Fibroblast of lung (primary cell): ENCODE data around the gene RHEBL1. TPM values are rescaled to one million over a fixed set of nuclear protein-coding genes. Genes with fewer than 3 reads are reported as not detected.

Experiments used
- DNase-seq, 2 donors: peaks; one replicate each; pipeline versions ENCODE4 v3.0.0 to v3.0.0-alpha.2; 2010; ENCODE audit warnings: low read depth in 2 of 2
- H2AFZ ChIP-seq: 2 replicates; pipeline ENCODE4 v1.5.1; 2012; ENCODE audit warnings: low read length, control low read depth, inconsistent platforms
- H3K27ac ChIP-seq: 2 replicates; pipeline ENCODE4 v1.5.1; 2011; ENCODE audit warnings: low read length, control low read depth; ENCODE audit not compliant: insufficient read depth
- H3K27me3 ChIP-seq: 2 replicates; pipeline ENCODE4 v1.5.1; 2011; ENCODE audit warnings: mild to moderate bottlenecking, low read length; ENCODE audit not compliant: control insufficient read depth, insufficient read depth
- H3K36me3 ChIP-seq: 2 replicates; pipeline ENCODE4 v1.5.1; 2011; ENCODE audit warnings: low read length; ENCODE audit not compliant: control insufficient read depth, insufficient read depth
- H3K4me1 ChIP-seq: 2 replicates; pipeline ENCODE4 v1.5.1; 2011; ENCODE audit warnings: low read length; ENCODE audit not compliant: control insufficient read depth, insufficient read depth; ENCODE audit errors: extremely low read depth
- H3K4me2 ChIP-seq: 2 replicates; pipeline ENCODE4 v1.5.1; 2011; ENCODE audit warnings: low read length, control low read depth; ENCODE audit not compliant: insufficient read depth; ENCODE audit errors: extremely low read depth
- H3K4me3 ChIP-seq, 4 experiments: fragments of 200-600 bp in 1 of 4; sonication (generic) in 1 of 4; replicated peaks in 1 of 4; 2 replicates each; pipeline ENCODE4 v1.5.1; 2011 to 2016; ENCODE audit warnings: low read length in 4 of 4, low read depth in 3 of 4, mild to moderate bottlenecking in 3 of 4, control low read depth in 2 of 4, inconsistent platforms in 1 of 4, mixed read lengths in 1 of 4; ENCODE audit not compliant: insufficient read depth in 1 of 4; ENCODE audit errors: control extremely low read depth in 1 of 4
- H3K79me2 ChIP-seq: 2 replicates; pipeline ENCODE4 v1.5.1; 2012; ENCODE audit warnings: mild to moderate bottlenecking, low read length, inconsistent platforms; ENCODE audit not compliant: control insufficient read depth, insufficient read depth
- H3K9ac ChIP-seq: 2 replicates; pipeline ENCODE4 v1.5.1; 2011; ENCODE audit warnings: mild to moderate bottlenecking, low read length, control low read depth; ENCODE audit not compliant: insufficient read depth
- H3K9me3 ChIP-seq: 2 replicates; pipeline ENCODE4 v1.5.1; 2012; ENCODE audit warnings: low read depth, low read length; ENCODE audit not compliant: control insufficient read depth, insufficient read depth
- H4K20me1 ChIP-seq: 2 replicates; pipeline ENCODE4 v1.5.1; 2011; ENCODE audit warnings: low read length; ENCODE audit not compliant: control insufficient read depth, insufficient read depth; ENCODE audit errors: extremely low read depth
- EZH2 ChIP-seq: IDR thresholded peaks from 2 replicates; pipeline ENCODE4 v1.5.1; 2012; ENCODE audit warnings: low read length, control low read depth, mild to moderate bottlenecking; ENCODE audit errors: missing control alignments
- polyA plus RNA-seq, 2 donors: library from polyadenylated mRNA; depleted of rRNA in 1 of 2; stranded (reverse) in 1 of 2; unstranded in 1 of 2; fragments of >200 nt; gene quantifications; 2 replicates each; pipeline ENCODE4 v1.2.1, GENCODE V29; 2011 to 2012; ENCODE audit warnings: missing spikeins in 1 of 2
- total RNA-seq: library from RNA; depleted of rRNA; stranded (reverse); fragments of >200 nt; gene quantifications from 2 replicates; pipeline ENCODE4 v1.2.1, GENCODE V29; 2014
- TF ChIP-seq, protein P1 (sequence below), 2 donors: IDR thresholded peaks in 1 of 2; conservative IDR thresholded peaks in 1 of 2; 1 replicate in 1 of 2; 2 replicates in 1 of 2; pipeline ENCODE4 v1.5.1; 2011 to 2012; ENCODE audit warnings: low read length in 2 of 2, control low read depth in 1 of 2, inconsistent platforms in 1 of 2, low read depth in 1 of 2, mild to moderate bottlenecking in 1 of 2

RHEBL1 gene
- total and polyA plus RNA-seq, 2 donors (not counting 1 experiment from before 2014, with no cell fraction given), result 0.33 to 0.41 TPM

DNA sequence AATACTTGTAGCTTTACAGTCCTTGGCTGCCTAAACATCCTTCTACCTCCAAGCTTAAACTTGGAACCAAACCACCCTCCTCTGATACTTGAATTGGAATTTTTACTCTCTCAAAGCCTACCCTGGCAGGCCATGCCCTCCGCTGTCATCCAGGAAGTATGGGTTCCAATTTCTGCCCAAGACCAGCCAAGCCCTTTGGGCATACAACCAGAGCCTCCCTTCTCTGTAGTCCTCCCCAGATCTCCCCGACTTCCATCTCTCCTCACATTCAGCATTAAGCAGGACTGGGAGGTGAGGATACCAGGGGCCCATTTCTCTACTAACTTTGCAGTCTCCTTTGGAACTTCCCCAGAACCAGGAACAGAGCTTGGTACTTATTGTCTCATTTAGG is 25.2 kb upstream of the RHEBL1 start:
- no peak overlapping the region for H3K4me2 ChIP-seq
- H3K79me2 ChIP-seq, result no peaks in the 10 kb centered on the region
- peaks cover 21% of the 10 kb centered on the region for H3K27me3 ChIP-seq
- H4K20me1 ChIP-seq, result no peaks in the 10 kb centered on the region
- peaks cover 5% of the 10 kb centered on the region for H3K36me3 ChIP-seq
- H3K4me3 ChIP-seq, result no peak overlapping the region
- no peak overlapping the region for H2AFZ ChIP-seq
- peaks cover 7% of the 10 kb centered on the region for H3K4me1 ChIP-seq
- H3K9ac ChIP-seq, result no peak overlapping the region
- TF ChIP-seq EZH2, result peak; percentile 7
- TF ChIP-seq, protein P1, sequence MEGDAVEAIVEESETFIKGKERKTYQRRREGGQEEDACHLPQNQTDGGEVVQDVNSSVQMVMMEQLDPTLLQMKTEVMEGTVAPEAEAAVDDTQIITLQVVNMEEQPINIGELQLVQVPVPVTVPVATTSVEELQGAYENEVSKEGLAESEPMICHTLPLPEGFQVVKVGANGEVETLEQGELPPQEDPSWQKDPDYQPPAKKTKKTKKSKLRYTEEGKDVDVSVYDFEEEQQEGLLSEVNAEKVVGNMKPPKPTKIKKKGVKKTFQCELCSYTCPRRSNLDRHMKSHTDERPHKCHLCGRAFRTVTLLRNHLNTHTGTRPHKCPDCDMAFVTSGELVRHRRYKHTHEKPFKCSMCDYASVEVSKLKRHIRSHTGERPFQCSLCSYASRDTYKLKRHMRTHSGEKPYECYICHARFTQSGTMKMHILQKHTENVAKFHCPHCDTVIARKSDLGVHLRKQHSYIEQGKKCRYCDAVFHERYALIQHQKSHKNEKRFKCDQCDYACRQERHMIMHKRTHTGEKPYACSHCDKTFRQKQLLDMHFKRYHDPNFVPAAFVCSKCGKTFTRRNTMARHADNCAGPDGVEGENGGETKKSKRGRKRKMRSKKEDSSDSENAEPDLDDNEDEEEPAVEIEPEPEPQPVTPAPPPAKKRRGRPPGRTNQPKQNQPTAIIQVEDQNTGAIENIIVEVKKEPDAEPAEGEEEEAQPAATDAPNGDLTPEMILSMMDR (conservative IDR thresholded peaks at IDR 0.05 in 1 of 2, IDR thresholded peaks at IDR 0.05 in 1 of 2; ENCODE audit: low read depth in 1 of 2, low read length in 2 of 2), result no peak
- H3K9me3 ChIP-seq, result no peaks in the 10 kb centered on the region
- no peak overlapping the region for H3K27ac ChIP-seq
- no peak for DNase-seq

DNA sequence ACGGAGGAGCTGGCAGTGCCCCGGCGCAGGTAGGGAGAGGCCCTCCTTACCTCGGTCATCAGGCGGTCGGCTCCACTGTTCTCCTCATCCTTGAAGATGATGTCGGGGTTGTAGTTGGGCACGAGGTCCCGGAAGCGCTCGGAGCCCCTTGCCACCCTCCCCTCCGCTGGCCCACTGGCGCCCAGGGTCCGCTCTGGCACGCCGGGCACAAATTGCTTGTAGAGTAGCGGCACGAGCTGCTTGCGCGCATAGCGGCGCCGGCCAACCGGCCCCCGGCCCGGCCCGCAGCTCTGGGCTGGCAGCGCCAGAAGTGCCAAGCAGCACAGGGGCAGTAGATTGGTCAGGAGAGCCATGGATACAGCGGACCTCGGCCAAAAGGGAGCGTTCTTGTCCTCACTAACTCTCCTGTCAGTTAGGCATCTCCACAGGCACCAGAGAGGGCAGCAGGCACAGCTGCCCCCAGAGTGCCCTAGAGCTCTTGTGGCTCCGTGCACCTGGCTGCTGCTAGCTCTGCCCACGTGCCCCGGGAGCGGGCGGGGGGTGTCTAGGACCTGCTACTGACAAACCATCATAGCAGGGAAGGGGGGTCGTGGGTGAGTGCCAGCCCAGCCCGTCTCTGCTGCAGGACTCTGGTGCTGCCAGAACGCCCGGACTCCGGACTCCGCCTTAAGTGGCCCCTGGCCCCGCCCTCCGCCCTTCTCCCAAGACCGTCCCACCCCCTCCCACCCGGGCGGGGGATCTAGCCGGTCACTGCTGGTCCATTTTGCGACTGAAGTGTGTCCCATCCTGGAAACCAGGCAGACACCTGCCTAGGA is 24.6 kb upstream of the RHEBL1 start, which contains the start of gene DHH:
TSS of gene DHH (minus strand) at position 642 of the 815 bp plus-strand sequence. CDS start at position 353, 289 bp downstream.
- Histone ChIP-seq H3K36me3 (peaks cover 5% of the 10 kb centered on the region), H3K27ac (no peak within 1 kb of the TSS), H3K4me2 (peak within 1 kb of the TSS; percentile 49), H3K27me3 (peaks cover 21% of the 10 kb centered on the region), H3K9me3 (no peaks in the 10 kb centered on the region), H2AFZ (no peak within 1 kb of the TSS), H3K79me2 (no peaks in the 10 kb centered on the region), H3K4me3 (peak within 1 kb of the TSS in 1 of 4 experiments; percentile 33), H3K9ac (no peak within 1 kb of the TSS), H3K4me1 (peaks cover 7% of the 10 kb centered on the region), H4K20me1 (no peaks in the 10 kb centered on the region)
- peak in 1 of 2 donors; percentile 9 for DNase-seq
- TF ChIP-seq, protein P1 (conservative IDR thresholded peaks at IDR 0.05 in 1 of 2, IDR thresholded peaks at IDR 0.05 in 1 of 2; ENCODE audit: low read depth in 1 of 2, low read length in 2 of 2), result no peak
- peak; percentile 52 for TF ChIP-seq EZH2

DNA sequence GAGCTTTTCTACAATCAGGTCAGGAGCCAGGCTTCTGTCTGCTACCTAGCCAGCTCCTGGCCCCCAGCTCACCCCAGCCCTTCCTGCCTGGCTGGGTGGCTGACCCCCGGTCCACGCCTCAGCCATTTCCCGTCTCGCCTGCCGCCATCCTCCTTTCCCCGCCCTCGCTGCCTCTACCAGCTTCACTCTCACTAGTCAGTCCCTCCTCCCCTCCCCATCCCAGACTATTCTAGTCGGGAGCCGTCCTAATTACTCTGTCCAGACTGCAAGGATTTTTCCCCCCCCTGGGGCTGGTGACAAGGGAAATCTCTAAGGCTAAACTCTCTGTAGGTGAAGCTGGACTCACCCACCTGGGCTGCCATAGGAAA is 24.0 kb upstream of the RHEBL1 start:
- Histone ChIP-seq H2AFZ (no peak overlapping the region), H3K4me2 (peak overlapping the region; percentile 9)
- no peak for DNase-seq

More for the DNA sequence above, 24.0 kb upstream of the RHEBL1 start:
- Histone ChIP-seq H3K27me3 (peaks cover 21% of the 10 kb centered on the region), H4K20me1 (no peaks in the 10 kb centered on the region), H3K9ac (no peak overlapping the region), H3K4me3 (peak overlapping the region in 1 of 4 experiments; percentile 33), H3K36me3 (peaks cover 5% of the 10 kb centered on the region), H3K79me2 (no peaks in the 10 kb centered on the region), H3K27ac (no peak overlapping the region), H3K4me1 (peaks cover 7% of the 10 kb centered on the region), H3K9me3 (no peaks in the 10 kb centered on the region)
- peak; percentile 73 for TF ChIP-seq EZH2
- TF ChIP-seq, protein P1 (conservative IDR thresholded peaks at IDR 0.05 in 1 of 2, IDR thresholded peaks at IDR 0.05 in 1 of 2; ENCODE audit: low read depth in 1 of 2, low read length in 2 of 2), result no peak
